GM12878 (cell line): ENCODE measurements around the gene QSOX1.

Source experiments
- ELK1 ChIP-seq: IDR thresholded peaks from 2 replicates; pipeline ENCODE4 v1.6.1; 2012; ENCODE audit warnings: low read depth, low read length, improper control_type of control experiment
- HDAC2 ChIP-seq: fragments of 200-600 bp; sonication (generic); IDR thresholded peaks from 2 replicates; pipeline ENCODE4 v1.6.1; 2017
- MAX ChIP-seq: IDR thresholded peaks from 2 replicates; pipeline ENCODE4 v1.6.1; 2012; ENCODE audit warnings: low read depth, low read length, improper control_type of control experiment
- NR2F1 ChIP-seq: fragments of 450-650 bp; conservative IDR thresholded peaks from 2 replicates; pipeline ENCODE4 v1.6.1; 2017; ENCODE audit warnings: mild to moderate bottlenecking
- PML ChIP-seq: IDR thresholded peaks from 2 replicates; pipeline ENCODE4 v1.6.1; 2012; ENCODE audit warnings: low read length, inconsistent platforms
- POLR2A ChIP-seq: IDR thresholded peaks from 2 replicates; pipeline ENCODE4 v1.6.1; 2011; ENCODE audit warnings: low read depth, mild to moderate bottlenecking, low read length
- RELA ChIP-seq: fragments of 450-650 bp; IDR thresholded peaks from 2 replicates; pipeline ENCODE4 v1.8.0; 2014; ENCODE audit warnings: borderline replicate concordance; ENCODE audit not compliant: partially characterized antibody
- SMC3 ChIP-seq: IDR thresholded peaks from 2 replicates; pipeline ENCODE4 v1.6.1; 2011; ENCODE audit warnings: low read length, improper control_type of control experiment, borderline replicate concordance
- ZNF687 ChIP-seq: fragments of 450-650 bp; IDR thresholded peaks from 2 replicates; pipeline ENCODE4 v1.6.1; 2017; ENCODE audit warnings: mild to moderate bottlenecking, moderate library complexity
- ZZZ3 ChIP-seq: IDR thresholded peaks from 2 replicates; pipeline ENCODE4 v1.6.1; 2011; ENCODE audit warnings: low read depth; ENCODE audit not compliant: control insufficient read depth, insufficient read length
- TF ChIP-seq, protein P1 (sequence below), 3 experiments: IDR thresholded peaks in 2 of 3; conservative IDR thresholded peaks in 1 of 3; 2 replicates each; pipeline ENCODE4 v1.5.1; 2011; ENCODE audit warnings: low read depth in 3 of 3, low read length in 3 of 3, mild to moderate bottlenecking in 3 of 3, control low read depth in 2 of 3, moderate library complexity in 2 of 3, inconsistent platforms in 1 of 3, mixed read lengths in 1 of 3; ENCODE audit not compliant: control insufficient read depth in 2 of 3, insufficient read depth in 1 of 3; ENCODE audit errors: extremely low read depth in 1 of 3

GRCh38 chr1:180185971-180186645 is 31.4 kb downstream of the QSOX1 start:
- TF ChIP-seq PML (no peak), ELK1 (no peak), SMC3 (no peak), POLR2A (no peak), ZZZ3 (no peak), HDAC2 (no peak), MAX (no peak), NR2F1 (no peak), RELA (no peak), ZNF687 (no peak)
- TF ChIP-seq, protein P1, sequence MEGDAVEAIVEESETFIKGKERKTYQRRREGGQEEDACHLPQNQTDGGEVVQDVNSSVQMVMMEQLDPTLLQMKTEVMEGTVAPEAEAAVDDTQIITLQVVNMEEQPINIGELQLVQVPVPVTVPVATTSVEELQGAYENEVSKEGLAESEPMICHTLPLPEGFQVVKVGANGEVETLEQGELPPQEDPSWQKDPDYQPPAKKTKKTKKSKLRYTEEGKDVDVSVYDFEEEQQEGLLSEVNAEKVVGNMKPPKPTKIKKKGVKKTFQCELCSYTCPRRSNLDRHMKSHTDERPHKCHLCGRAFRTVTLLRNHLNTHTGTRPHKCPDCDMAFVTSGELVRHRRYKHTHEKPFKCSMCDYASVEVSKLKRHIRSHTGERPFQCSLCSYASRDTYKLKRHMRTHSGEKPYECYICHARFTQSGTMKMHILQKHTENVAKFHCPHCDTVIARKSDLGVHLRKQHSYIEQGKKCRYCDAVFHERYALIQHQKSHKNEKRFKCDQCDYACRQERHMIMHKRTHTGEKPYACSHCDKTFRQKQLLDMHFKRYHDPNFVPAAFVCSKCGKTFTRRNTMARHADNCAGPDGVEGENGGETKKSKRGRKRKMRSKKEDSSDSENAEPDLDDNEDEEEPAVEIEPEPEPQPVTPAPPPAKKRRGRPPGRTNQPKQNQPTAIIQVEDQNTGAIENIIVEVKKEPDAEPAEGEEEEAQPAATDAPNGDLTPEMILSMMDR (IDR thresholded peaks at IDR 0.05 in 2 of 3, conservative IDR thresholded peaks at IDR 0.05 in 1 of 3; ENCODE audit: control insufficient read depth in 2 of 3, extremely low read depth in 1 of 3, insufficient read depth in 1 of 3, low read depth in 3 of 3, low read length in 3 of 3) = no peak
